Measurements from ENCODE around the gene CASZ1.

GRCh38 chr1:10779201-10779600 lies 17.2 kb downstream of the CASZ1 start:
- TF ChIP-seq NCOR1 (IDR thresholded peaks at IDR 0.05) (no peak), GTF2F1 (IDR thresholded peaks at IDR 0.05; ENCODE audit: low read depth, low read length) (no peak), STAT6 (CRISPR knock-in tag; IDR thresholded peaks at IDR 0.05) (no peak), CTCF (IDR thresholded peaks at IDR 0.05 in 2 of 3, conservative IDR thresholded peaks at IDR 0.05 in 1 of 3; ENCODE audit: insufficient read depth in 2 of 3, low read depth in 1 of 3, low read length in 3 of 3) (no peak), MTA3 (IDR thresholded peaks at IDR 0.05; ENCODE audit: borderline replicate concordance) (no peak), ZKSCAN8 (CRISPR knock-in tag; IDR thresholded peaks at IDR 0.05) (no peak), CHD2 (IDR thresholded peaks at IDR 0.05; ENCODE audit: low read depth, low read length) (no peak), KAT7 (CRISPR knock-in tag; IDR thresholded peaks at IDR 0.05; ENCODE audit: borderline replicate concordance) (no peak), ZBTB1 (CRISPR knock-in tag; IDR thresholded peaks at IDR 0.05; ENCODE audit: borderline replicate concordance, low read depth) (no peak), SREBF1 (IDR thresholded peaks at IDR 0.05; ENCODE audit: borderline replicate concordance, low read depth, low read length) (no peak), SIN3A (IDR thresholded peaks at IDR 0.05; ENCODE audit: borderline replicate concordance in 2 of 2, control insufficient read depth in 1 of 2, low read depth in 2 of 2, low read length in 2 of 2) (no peak), EP300 (IDR thresholded peaks at IDR 0.05; ENCODE audit: low read length) (no peak), ZNF785 (CRISPR knock-in tag; IDR thresholded peaks at IDR 0.05) (no peak)
- TF ChIP-seq, protein P1, sequence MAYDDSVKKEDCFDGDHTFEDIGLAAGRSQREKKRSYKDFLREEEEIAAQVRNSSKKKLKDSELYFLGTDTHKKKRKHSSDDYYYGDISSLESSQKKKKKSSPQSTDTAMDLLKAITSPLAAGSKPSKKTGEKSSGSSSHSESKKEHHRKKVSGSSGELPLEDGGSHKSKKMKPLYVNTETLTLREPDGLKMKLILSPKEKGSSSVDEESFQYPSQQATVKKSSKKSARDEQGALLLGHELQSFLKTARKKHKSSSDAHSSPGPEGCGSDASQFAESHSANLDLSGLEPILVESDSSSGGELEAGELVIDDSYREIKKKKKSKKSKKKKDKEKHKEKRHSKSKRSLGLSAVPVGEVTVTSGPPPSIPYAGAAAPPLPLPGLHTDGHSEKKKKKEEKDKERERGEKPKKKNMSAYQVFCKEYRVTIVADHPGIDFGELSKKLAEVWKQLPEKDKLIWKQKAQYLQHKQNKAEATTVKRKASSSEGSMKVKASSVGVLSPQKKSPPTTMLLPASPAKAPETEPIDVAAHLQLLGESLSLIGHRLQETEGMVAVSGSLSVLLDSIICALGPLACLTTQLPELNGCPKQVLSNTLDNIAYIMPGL (CRISPR knock-in tag; IDR thresholded peaks at IDR 0.05) = no peak
